RPMI8226 (cell line): ENCODE measurements around the gene PDLIM1.
"Not testable (repeated sequence)": the region's sequence is repeated elsewhere in the genome, so short reads cannot be mapped to it uniquely, and the experiment has no call there.

ENCODE experiments used
- DNase-seq: peaks from one replicate; pipeline ENCODE4 v3.0.0-alpha.2; 2015

The PDLIM1 gene

DNA sequence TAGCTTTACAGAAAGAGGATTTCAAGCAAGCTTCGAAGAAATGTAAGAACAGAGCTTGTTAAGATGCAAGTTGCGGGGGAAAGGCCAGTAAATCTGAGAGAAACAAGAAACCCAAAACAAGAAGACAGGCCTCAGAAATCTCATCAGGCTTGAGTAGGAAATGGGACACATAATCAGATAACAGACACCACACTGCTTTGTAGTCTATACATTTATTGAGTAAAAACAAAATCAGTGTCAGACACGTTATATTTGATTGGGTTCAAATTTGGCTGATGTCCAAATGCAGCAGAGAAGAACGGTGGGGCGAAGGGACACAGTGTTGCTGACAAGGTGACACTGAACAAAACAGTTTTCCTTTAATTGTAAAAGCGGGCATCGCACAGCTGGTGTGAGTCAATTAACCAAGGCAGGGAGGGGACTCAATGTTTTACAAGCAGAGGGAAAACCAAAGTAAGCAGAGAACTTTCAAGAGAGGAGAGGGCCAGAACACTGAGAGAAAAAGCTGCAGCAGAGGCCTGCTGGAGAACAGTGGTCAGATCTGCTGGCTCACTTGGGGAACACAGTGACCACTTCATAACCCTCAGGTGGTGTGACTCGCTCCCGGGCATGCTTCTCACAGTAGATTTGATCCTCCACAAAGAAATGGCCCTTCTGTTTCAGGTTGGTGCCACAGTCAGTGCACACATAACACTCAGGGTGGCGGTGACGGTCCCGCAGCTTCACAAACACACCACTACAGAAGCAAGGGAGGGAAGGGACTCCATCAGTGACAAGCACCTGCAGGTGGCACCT is 53.2 kb downstream of the PDLIM1 start:
- DNase-seq: no peak

DNA sequence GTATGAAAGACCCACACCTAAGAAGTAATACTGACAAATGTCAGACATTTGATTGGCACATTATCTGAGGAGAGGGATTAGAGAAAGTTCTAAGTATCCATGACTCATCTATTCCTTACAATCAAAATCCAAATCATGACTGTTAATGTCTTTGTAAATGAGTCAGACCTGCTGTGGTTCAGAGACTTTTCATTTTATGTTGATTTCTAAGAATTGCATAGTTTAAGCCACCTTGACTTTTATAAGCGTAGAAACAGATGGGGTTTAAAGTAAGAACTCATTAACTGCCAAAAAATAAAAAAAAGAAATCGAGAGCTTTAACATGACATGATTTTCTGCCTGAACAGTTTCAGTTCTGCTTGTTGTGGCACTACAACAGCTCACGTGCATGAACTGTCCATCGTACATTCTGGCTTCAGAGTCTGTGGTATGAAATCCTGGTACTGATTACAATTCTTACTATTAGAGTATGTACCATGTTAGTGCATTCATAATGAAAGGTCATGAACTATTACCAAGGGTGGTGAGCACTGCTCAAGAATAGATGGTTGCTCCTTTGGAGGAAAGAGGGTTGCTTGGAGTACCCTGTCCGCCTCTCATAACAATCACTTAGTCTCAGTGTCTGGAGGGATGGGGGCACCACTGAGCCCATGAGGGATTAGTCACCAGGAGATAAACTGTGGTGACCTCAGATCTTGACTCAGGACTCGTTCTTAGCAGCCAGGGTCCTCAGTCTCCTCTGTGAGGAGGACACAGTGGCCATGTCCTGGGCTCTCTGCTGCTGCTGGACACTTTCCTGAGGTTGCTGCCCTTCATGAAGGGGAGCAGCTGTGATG is 54.5 kb downstream of the PDLIM1 start:
- peak; percentile 62 for DNase-seq

DNA sequence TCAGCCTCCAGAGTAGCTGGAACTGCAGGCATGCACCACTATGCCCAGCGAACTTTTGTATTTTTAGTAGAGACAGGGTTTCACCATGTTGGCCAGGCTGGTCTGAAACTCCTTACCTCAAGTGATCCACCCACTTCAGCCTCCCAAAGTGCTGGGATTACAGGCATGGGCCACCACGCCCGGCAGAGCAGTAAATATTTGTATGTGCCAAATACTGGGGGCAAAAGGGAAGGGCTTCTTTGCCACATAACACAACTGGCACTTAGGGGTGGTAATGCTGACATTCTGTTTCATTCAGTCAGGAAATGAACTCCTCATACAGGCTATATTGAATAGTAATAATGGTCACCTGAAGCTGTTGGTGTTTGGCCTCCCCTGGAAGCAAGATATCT is 55.1 kb downstream of the PDLIM1 start:
- DNase-seq: no peak

DNA sequence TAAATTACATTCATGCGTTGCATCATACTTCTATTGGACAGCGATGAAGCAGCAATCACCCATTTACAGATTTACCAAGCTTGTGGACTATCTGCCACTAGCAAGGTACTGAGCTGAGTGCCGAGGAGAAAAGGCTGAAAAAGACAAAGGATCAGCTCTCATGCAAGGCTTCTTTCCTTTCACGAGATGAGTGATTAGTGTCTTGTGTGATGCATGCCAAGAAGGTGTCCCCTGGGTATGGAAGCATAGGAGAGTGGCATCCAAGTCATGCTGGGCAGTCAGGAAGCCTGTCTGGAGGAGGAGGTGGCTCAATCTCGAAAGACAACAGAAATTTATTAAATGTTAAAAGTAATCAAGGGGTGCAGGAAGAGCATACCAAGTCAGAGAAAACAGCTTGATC is 55.9 kb downstream of the PDLIM1 start:
- no peak for DNase-seq

DNA sequence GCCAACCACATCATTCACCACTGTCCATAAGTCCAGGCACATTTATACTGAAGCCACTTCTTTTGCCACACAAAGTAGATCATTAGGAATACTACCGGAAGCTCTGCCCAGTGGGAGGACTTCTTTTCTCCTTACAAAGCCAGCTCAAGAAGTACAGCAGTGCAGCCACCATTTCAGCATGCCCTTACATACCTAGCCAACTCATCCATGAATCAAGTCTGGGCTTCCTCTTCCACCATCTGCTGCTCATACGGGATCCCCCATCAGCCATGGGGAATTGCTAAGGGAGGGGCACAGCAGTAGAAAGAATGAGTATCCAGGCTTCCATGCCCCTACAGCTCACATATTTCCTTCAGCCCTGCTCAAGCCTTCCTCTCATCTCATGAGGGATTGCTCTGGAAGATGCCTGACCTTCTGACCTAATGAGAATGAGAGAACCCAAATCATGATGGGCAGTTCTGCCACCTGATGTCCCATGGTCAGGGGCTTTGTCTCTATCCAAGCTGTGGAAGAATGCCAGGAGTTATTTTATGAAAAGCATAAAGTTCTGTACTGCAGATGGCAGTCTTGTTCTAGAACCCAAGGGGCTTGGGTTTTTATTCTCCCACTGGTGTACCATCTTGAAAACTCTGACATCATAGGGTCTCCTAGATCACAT is 57.3 kb downstream of the PDLIM1 start:
- no peak for DNase-seq

DNA sequence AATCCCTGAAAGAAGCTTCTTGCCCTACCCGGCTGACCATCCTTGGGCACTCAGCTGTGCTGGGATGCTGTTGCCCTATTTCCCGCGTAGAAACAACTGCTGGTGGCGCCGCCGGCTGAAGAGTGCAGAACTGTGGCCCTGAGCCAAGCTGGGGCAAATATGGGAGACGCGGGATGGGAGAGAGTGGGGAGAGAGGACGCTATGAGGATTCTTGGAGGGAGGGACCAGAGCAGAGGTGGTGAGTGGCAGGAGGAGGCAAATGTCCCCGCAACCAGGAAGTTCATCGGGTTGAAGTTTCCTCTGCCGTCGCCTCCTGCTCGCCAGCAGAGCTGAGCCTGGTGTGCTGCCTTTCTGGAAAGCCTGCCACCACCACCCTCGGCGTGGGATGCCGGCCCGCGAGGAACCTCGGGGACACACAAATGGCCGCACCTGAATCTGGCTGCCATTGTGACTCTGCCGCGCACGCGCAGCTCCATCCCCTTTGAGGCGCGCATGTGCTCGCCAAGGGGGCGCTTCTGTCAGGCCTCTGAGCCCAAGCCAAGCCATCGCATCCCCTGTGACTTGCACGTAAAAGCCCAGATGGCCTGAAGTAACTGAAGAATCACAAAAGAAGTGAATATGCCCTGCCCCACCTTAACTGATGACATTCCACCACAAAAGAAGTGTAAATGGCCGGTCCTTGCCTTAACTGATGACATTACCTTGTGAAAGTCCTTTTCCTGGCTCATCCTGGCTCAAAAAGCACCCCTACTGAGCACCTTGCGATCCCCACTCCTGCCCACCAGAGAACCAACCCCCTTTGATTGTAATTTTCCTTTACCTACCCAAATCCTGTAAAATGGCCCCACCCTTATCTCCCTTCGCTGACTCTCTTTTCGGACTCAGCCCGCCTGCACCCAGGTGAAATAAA is 59.9 kb downstream of the PDLIM1 start:
- peak; percentile 14 for DNase-seq

DNA sequence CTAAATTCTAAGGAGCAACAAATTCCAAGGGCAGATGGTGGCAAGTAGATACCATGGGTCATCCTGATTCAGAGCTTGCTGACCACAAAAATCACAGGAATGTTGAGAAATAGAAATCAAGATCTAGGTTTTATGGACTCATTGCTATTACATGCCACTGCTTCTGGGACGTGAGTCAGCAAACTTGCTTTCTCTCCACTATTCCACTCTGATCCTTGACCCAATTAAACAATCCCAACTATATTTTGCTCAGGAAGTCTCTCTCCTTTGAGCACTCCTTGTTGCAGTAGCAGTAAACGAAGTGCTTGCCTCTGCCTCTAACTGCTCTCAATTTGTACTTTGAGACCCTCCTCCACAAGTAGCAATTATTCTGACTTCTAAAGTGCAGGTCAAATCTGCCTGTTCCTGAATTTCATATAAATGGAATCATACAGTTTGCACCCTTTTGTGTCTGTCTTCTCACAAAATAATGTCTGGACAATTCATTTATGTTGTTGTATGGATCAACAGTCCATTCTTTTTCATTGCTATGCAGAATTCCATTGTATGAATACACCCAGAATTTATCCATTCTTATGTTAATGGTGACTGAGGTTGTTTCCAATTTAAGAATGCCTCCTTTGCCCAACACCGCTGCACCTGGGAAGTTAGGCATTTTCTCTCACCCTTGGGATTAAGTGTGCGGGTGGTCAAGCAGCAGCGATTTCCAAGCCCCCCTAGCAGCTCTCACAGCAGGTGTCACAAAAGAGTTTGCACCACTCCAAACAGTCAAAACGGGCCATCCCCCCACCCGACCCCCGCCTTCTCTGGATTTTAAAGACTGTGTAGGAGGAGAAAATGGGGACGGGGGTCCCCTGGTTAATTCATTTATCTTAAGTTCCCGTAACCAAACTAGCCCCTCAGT is 60.8 kb downstream of the PDLIM1 start:
- no peak for DNase-seq

DNA sequence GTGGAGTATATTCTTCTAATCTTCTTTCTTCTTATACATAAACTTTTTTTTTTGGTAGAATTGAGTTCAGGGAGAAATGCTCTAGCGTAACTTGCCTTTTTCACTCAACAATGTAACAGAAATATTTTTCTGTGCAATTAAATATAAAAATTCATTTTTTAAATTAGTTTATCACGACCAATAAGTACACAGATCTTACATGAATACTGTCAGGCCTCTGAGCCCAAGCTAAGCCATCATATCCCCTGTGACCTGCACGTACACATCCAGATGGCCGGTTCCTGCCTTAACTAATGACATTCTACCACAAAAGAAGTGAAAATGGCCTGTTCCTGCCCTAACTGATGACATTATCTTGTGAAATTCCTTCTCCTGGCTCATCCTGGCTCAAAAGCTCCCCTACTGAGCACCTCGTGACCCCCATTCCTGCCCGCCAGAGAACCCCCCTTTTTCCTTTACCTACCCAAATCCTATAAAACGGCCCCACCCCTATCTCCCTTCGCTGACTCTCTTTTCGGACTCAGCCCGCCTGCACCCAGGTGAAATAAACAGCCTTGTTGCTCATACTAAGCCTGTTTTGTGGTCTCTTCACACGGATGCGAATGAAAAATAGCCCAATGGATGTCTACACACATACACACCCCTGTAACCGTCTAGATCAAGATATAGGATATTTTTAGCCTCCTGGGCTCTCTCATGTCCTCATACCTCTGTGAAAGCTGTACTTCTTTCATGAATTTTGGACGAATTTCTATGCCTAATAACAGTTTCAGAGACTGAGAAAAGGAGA is 61.7 kb downstream of the PDLIM1 start:
- DNase-seq: not testable (repeated sequence)

DNA sequence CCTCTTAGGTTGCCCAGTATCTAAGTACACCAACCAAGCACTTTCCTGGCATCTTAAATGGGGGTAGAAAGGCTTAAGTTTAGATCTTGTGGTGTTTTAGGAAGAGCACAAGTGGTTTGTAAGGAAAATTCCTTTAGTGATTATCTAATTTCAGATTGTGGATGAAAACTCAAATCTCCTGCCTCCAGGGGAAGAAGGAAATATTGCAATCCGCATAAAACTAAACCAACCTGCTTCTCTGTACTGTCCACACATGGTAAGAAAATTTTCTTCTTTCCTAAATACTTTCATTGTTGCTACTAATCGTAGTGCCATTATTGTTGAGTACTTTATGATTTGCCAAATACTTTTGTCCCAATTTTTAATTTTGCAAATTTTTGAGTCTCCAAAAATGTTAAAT is 65.7 kb downstream of the PDLIM1 start:
- no peak for DNase-seq

DNA sequence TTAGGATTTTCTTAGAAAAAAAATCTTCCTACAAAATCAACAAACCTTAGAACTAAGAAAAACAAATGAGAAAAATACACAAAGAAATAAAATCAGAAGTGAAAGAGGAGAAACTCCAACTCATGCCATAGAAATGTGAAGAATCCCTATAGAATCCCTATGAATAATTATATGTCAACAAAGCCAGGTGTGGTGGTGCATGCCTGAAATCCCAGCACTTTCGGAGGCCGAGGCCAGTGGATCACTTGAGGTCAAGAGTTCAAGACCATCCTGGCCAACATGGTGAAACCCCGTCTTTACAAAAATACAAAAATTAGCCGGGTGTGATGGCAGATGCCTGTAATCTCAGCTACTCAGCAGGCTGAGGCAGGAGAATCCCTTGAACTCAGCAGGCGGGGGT is 69.7 kb downstream of the PDLIM1 start:
- no peak for DNase-seq

DNA sequence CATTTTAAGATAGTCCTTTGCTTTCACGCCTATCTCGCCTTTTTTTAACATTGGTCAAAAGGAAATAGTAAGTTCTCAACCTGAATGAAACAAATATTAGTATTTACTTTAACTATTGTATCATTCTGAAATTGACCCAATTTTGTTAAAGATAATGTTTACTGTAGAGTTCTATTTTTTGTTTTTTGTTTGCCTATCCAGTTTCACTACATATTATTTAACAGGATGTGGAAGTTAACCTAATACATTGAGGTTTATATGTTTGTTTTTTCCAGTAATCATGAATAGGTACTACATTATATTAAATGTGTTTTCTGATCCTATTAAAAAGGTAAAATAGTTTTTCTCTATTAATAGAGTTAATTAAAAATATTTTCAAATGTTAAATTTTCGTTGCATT is 70.3 kb downstream of the PDLIM1 start:
- DNase-seq: no peak

DNA sequence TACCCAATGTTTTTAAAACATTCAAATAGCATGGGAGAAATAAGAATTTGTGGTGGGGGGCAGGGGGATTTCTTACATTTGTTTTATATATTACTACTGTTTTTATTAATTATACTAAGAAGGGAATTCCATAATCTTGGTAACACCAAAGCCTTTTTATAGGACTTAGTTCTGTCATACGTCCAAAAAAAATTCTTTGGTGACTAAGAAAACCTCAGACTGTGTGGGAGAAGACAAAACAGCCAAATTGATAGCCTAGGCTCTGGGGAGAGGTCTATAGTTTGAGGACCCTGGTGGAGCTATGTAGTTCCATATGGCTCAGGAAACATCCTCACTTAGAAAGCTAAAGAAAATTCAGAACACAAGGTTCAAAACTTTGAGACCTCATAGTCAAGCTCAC is 73.3 kb downstream of the PDLIM1 start:
- DNase-seq: no peak

DNA sequence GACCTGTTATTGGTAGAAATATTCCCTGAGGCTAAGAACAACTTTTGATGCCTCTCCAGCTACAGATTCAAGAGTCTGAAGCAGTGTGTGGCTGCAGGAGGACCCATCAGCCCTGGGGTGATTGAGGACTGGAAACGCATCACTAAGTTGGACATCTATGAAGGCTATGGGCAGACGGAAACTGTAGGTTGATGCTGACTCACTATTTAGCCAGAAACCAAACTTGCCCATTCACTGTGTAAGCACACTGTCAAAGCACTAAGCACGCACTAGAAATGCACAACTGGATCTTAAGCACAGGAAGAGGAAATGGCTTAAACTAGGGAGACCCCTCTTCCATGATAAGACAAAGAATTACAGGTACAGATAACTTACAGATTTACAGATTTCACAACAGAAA is 76.0 kb downstream of the PDLIM1 start:
- no peak for DNase-seq

DNA sequence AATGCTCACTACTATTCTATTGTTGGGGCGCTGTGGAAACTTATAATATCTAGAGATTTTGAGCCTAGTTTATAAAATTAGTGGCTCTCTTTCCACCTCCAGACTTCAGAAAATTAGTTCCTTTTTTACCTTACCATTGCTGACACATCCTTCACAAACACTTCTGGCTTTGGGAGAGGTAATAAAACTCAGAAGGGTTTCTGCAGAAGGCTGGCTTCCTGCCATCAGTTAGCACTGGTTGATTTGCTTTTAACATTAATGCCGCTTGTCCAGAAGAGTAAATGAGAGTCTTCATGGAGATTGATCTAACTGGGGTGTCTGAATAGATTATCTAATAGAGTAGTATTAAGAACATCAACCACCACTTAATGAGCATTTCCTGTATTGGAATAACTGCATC is 76.4 kb downstream of the PDLIM1 start:
- no peak for DNase-seq

DNA sequence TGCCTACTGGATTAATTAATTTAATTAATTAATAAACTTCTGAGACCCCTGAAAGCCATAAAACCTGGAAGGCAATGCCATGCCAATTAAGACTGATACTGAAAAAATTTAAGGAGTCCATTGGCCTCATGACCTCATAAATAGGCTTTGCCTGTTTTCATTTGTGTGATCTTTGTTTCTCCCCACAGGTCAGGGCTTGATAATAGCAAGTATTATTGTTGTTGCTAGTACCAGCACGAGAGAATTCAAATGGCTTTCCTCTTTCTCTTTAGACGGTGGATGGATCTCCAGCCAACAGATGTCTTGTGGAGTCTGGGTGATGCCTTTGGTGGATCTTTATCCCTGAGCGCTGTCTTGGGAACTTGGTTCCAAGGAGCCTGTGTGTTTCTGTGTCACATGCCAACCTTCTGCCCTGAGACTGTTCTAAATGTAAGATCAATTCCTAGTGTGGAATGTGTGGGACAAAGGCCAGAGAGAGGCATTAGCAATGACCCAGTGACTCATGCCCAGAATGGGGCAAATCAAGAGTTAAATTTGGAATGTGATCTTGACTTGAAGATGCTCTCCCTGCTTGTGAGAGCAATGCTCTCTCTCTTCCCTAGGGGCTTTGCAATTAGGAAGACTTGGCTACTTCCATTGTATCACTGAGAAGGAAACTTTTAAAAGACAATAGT is 79.1 kb downstream of the PDLIM1 start:
- DNase-seq: no peak

DNA sequence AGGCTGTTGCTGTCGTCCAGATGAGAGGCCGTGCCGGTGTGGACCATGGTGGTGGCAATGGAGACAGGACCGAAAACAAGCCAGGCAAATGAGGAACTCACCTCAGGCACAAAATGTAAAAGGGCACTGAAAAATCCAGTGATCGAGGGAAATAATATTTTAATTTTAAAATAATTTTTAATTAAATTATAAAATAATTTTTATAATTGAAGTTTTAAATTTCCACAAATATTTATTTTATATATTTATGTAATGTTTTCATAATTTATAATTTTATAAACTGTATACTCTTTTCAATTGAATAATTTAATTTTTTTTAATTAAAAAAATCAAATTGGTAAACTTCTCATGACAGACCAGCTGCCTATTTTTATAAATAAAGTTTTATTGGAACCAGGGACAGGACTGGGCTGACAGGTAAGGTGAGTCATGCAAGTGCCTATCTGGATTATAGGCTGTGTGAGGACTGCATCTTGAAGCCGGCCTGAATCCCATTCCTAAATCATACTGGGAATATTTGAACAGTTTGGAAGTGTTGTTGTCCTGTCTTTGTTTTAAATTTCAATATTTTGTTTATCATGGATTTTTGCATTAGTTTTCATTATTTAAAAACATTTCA is 81.2 kb downstream of the PDLIM1 start:
- no peak for DNase-seq

DNA sequence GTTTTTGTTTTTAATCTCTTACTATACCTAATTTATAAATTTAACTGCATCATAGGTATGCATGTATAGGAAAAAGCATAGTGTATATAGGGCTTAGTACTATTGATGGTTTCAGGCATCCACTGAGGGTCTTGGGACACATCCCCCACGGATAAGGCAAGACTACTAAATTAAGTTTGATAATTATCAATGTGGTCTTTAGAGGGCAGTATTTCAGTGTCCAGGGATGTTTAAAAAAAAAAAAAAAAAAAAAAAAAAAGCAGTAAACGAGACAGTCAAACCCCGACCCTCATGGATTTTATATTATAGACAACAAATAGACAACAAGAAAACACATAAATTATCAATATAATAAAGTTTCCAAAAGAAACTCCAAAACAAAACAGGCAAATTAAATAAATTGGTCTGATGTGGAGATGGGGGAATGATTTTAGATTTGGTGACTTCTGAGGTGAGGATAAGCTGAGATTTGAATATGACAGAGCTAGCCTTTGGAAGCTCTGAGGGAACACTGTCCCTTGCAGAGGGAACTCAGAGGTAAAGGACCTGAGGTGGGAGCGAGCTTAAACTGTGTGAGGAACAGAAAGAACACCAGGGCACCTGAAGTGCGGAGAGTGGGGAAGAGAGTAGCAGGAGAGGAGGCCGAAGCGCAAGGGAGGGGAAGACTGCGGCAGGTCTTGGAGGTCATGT is 82.0 kb downstream of the PDLIM1 start:
- DNase-seq: no peak

DNA sequence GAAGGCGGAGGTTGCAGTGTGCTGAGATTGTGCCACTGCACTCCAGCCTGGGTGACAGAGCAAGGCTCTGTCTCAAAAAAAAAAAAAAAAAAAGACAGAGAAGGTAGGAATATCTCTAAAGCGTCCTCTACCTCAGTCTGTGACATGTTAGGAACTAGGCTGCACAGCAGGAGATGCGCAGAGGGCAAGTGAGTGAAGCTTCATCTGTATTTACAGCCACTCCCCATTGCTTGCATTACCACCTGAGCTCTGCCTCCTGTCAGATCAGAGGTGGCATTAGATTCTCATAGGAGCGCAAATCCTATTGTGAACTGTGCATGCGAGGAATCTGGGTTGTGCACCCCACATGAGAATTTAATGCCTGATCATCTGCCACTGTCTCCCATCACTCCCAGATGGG is 87.9 kb downstream of the PDLIM1 start:
- not testable (repeated sequence) for DNase-seq

DNA sequence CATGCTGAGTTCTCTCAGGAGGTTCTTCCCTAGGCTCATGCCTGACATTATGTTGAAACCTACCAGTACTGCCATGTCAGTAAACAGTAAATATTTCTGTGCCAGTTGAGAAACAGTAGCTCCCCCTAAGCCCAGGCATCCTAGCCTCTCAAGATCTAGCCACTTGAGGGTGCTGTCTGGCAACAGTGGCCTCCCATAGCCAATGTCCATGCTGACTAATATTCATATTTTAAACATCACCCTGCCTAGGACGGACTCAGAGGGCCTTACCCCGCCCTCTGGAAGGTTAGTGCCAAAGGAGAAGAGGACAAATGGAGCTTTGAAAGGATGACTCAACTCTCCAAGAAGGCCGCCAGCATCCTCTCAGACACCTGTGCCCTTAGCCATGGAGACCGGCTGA is 89.1 kb downstream of the PDLIM1 start:
- DNase-seq: no peak
